ENCODE results near the gene RABGAP1L.

Gene RABGAP1L

DNA sequence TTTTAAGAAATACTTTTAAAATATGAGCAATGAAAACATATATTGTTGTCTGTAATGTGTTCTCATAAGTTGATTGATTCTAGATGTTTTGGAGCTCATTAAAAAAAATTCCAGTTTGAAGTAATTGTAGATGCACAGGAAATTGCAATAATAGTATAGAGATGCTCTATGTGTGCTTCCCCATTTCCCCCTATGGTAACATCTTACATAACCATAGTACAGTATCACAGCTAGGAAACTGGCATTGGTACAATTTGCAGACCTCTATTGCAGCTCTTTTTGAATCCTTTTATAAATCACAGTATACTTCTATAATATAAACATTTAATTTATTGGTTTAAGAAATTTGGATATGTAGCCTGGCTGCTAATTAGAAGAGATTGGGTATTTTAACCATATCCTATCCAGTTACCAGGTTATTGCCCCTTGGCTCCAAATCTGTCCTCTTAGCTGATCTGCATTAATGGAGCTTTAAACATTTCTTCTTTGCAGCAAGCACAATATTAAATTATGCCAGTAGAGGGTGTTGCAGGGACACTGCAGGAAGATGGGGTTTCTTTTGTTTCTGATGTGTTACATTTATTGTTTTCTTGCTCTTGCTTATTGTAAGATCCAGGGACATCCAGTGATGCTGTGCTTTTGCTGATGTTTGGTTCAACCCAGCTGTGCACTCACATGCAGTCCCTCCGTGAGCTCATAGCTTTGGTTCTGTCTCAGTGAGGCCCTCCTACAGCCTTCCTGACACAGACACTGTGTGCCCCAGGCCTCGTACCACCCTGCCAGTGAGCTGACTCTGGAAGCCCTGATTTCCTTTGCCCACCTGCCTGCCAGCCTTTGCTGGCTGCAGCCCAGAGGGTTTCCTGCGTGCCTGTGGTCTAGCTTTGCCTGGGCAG lies 103.3 kb downstream of the RABGAP1L start:
- Histone ChIP-seq H3K4me3 (ENCODE audit: low read length in 2 of 2) (no peak overlapping the region), H3K27ac (ENCODE audit: low read depth in 2 of 2, low read length in 2 of 2) (no peak overlapping the region), H3K36me3 (ENCODE audit: control insufficient read depth in 2 of 2, insufficient read depth in 2 of 2, low read length in 2 of 2) (no peaks in the 10 kb centered on the region), H3K9me3 (ENCODE audit: control insufficient read depth in 2 of 2, low read length in 2 of 2) (no peaks in the 10 kb centered on the region), H3K27me3 (ENCODE audit: control insufficient read depth in 2 of 2, insufficient read depth in 2 of 2, low read length in 2 of 2) (no peaks in the 10 kb centered on the region), H3K4me1 (ENCODE audit: control insufficient read depth in 2 of 2, insufficient read depth in 2 of 2, low read length in 2 of 2) (no peaks in the 10 kb centered on the region), H3K9ac (ENCODE audit: low read depth in 1 of 2, low read length in 2 of 2) (no peak overlapping the region)

- Histone ChIP-seq H3K9me3 (ENCODE audit: control insufficient read depth in 2 of 2, low read length in 2 of 2) (no peaks in the 10 kb centered on the region), H3K9ac (ENCODE audit: low read depth in 1 of 2, low read length in 2 of 2) (no peak overlapping the region), H3K4me3 (ENCODE audit: low read length in 2 of 2) (no peak overlapping the region), H3K27ac (ENCODE audit: low read depth in 2 of 2, low read length in 2 of 2) (no peak overlapping the region), H3K27me3 (ENCODE audit: control insufficient read depth in 2 of 2, insufficient read depth in 2 of 2, low read length in 2 of 2) (no peaks in the 10 kb centered on the region), H3K4me1 (ENCODE audit: control insufficient read depth in 2 of 2, insufficient read depth in 2 of 2, low read length in 2 of 2) (peaks cover 0 to 2% of the 10 kb centered on the region in 2 donors), H3K36me3 (ENCODE audit: control insufficient read depth in 2 of 2, insufficient read depth in 2 of 2, low read length in 2 of 2) (no peaks in the 10 kb centered on the region)
These were observed 106.0 kb downstream of the RABGAP1L start for GRCh38 chr1:174265282-174265681.

- no peak overlapping the region for H3K9ac ChIP-seq (ENCODE audit: low read depth in 1 of 2, low read length in 2 of 2)
- no peak overlapping the region for H3K4me3 ChIP-seq (ENCODE audit: low read length in 2 of 2)
- no peaks in the 10 kb centered on the region for H3K9me3 ChIP-seq (ENCODE audit: control insufficient read depth in 2 of 2, low read length in 2 of 2)
- peaks cover 0 to 2% of the 10 kb centered on the region in 2 donors for H3K4me1 ChIP-seq (ENCODE audit: control insufficient read depth in 2 of 2, insufficient read depth in 2 of 2, low read length in 2 of 2)
- H3K27ac ChIP-seq (ENCODE audit: low read depth in 2 of 2, low read length in 2 of 2), result no peak overlapping the region
- H3K36me3 ChIP-seq (ENCODE audit: control insufficient read depth in 2 of 2, insufficient read depth in 2 of 2, low read length in 2 of 2), result no peaks in the 10 kb centered on the region
- no peaks in the 10 kb centered on the region for H3K27me3 ChIP-seq (ENCODE audit: control insufficient read depth in 2 of 2, insufficient read depth in 2 of 2, low read length in 2 of 2)
These were observed 107.2 kb downstream of the RABGAP1L start for GRCh38 chr1:174266476-174266875.

DNA sequence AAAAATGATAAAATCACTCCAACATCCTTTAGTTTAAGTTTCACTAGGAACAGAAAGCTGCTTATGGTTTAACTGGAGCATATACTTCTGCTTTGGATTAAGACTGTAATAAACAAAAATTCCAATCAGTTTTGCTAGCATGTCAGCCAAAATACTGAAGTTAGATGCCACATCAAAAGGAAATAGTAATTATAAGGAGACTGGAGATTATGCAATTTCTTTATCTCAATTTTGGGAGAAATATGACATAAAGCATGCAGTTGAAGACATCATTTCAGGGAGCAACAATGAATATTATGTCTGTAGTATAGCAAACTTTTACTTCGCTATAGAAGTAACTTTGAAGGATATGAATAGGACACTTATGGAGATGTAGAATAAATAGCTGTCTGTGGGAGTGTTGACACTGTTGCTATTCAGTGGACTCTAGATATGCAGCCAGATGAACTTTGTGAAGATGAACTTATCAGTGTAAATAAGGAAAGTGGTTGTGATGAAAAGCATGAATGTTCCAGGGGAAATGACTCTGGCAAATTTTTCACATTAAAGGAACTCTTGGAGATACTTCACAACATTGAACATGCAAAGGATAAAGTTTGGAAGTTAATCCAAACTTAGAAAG lies 107.8 kb downstream of the RABGAP1L start:
- H3K9me3 ChIP-seq (ENCODE audit: control insufficient read depth in 2 of 2, low read length in 2 of 2), result no peaks in the 10 kb centered on the region
- H3K36me3 ChIP-seq (ENCODE audit: control insufficient read depth in 2 of 2, insufficient read depth in 2 of 2, low read length in 2 of 2), result no peaks in the 10 kb centered on the region
- no peak overlapping the region for H3K4me3 ChIP-seq (ENCODE audit: low read length in 2 of 2)
- H3K27me3 ChIP-seq (ENCODE audit: control insufficient read depth in 2 of 2, insufficient read depth in 2 of 2, low read length in 2 of 2), result no peaks in the 10 kb centered on the region
- H3K9ac ChIP-seq (ENCODE audit: low read depth in 1 of 2, low read length in 2 of 2), result no peak overlapping the region
- no peak overlapping the region for H3K27ac ChIP-seq (ENCODE audit: low read depth in 2 of 2, low read length in 2 of 2)
- H3K4me1 ChIP-seq (ENCODE audit: control insufficient read depth in 2 of 2, insufficient read depth in 2 of 2, low read length in 2 of 2), result peaks cover 0 to 2% of the 10 kb centered on the region in 2 donors

DNA sequence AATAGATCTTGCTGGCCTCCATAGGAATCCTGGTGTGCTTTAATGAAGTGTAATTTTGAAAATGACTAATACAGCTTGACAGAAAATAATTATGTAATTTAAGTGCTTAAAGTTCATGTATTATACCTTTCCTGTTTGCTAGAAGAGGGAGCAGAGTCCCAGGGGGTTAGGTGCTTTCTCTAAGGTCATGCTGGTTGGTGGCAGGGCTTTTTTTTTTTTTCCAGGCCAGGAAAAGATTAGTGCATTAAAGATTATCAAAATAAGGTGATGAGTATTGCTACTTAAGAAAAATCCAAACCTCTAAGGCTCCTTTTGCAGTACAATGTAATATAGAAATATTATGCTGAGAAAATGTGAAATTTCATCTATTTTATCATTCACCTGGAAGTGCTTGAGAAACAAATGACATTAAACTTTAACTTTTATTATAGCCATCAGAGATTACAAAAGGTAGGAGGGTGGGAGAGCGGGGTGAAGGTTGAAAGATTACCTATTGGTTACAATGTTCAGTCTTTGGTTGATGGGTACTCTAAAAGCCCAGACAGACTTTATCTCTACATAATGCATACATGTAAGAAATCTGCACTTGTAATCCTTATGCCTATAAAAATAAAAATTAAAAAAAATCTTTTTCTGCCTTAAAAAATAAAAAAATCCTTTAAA lies 110.8 kb downstream of the RABGAP1L start:
- Histone ChIP-seq H3K27ac (ENCODE audit: low read depth in 2 of 2, low read length in 2 of 2) (no peak overlapping the region), H3K36me3 (ENCODE audit: control insufficient read depth in 2 of 2, insufficient read depth in 2 of 2, low read length in 2 of 2) (no peaks in the 10 kb centered on the region), H3K9me3 (ENCODE audit: control insufficient read depth in 2 of 2, low read length in 2 of 2) (no peaks in the 10 kb centered on the region), H3K27me3 (ENCODE audit: control insufficient read depth in 2 of 2, insufficient read depth in 2 of 2, low read length in 2 of 2) (no peaks in the 10 kb centered on the region), H3K9ac (ENCODE audit: low read depth in 1 of 2, low read length in 2 of 2) (no peak overlapping the region), H3K4me1 (ENCODE audit: control insufficient read depth in 2 of 2, insufficient read depth in 2 of 2, low read length in 2 of 2) (peaks cover 0 to 2% of the 10 kb centered on the region in 2 donors), H3K4me3 (ENCODE audit: low read length in 2 of 2) (no peak overlapping the region)

- H3K9me3 ChIP-seq (ENCODE audit: control insufficient read depth in 2 of 2, low read length in 2 of 2), result no peaks in the 10 kb centered on the region
These were observed 113.9 kb downstream of the RABGAP1L start for GRCh38 chr1:174273190-174273589.

GRCh38 chr1:174273776-174274175 lies 114.5 kb downstream of the RABGAP1L start:
- H3K27ac ChIP-seq (ENCODE audit: low read depth in 2 of 2, low read length in 2 of 2), result no peak overlapping the region
- no peaks in the 10 kb centered on the region for H3K36me3 ChIP-seq (ENCODE audit: control insufficient read depth in 2 of 2, insufficient read depth in 2 of 2, low read length in 2 of 2)
- no peak overlapping the region for H3K9ac ChIP-seq (ENCODE audit: low read depth in 1 of 2, low read length in 2 of 2)
- H3K9me3 ChIP-seq (ENCODE audit: control insufficient read depth in 2 of 2, low read length in 2 of 2), result no peaks in the 10 kb centered on the region
- peaks cover 0 to 2% of the 10 kb centered on the region in 2 donors for H3K4me1 ChIP-seq (ENCODE audit: control insufficient read depth in 2 of 2, insufficient read depth in 2 of 2, low read length in 2 of 2)
- no peaks in the 10 kb centered on the region for H3K27me3 ChIP-seq (ENCODE audit: control insufficient read depth in 2 of 2, insufficient read depth in 2 of 2, low read length in 2 of 2)
- no peak overlapping the region for H3K4me3 ChIP-seq (ENCODE audit: low read length in 2 of 2)

More at GRCh38 chr1:174273190-174273589, 113.9 kb downstream of the RABGAP1L start:
- H3K27me3 ChIP-seq (ENCODE audit: control insufficient read depth in 2 of 2, insufficient read depth in 2 of 2, low read length in 2 of 2), result no peaks in the 10 kb centered on the region
- no peaks in the 10 kb centered on the region for H3K36me3 ChIP-seq (ENCODE audit: control insufficient read depth in 2 of 2, insufficient read depth in 2 of 2, low read length in 2 of 2)
- H3K4me1 ChIP-seq (ENCODE audit: control insufficient read depth in 2 of 2, insufficient read depth in 2 of 2, low read length in 2 of 2), result peaks cover 0 to 2% of the 10 kb centered on the region in 2 donors
- H3K27ac ChIP-seq (ENCODE audit: low read depth in 2 of 2, low read length in 2 of 2), result no peak overlapping the region
- H3K4me3 ChIP-seq (ENCODE audit: low read length in 2 of 2), result no peak overlapping the region
- H3K9ac ChIP-seq (ENCODE audit: low read depth in 1 of 2, low read length in 2 of 2), result no peak overlapping the region

DNA sequence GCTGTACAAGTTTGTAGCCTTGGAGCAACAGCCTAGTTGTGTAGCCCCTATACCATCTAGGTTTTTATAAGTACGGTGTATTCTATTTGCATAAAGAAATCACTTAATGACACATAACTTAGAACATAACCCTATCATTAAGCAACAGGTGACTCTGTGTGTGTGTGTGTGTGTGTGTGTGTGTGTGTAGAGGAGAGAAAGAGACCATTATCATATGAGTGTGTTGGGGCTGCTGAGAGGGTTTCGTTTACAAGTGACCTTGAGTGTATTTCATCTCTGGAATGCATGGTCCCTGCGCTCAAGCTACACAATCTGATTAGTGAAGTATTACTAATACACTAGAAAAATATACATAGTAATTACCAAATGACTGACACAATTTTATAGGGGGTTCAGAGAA lies 115.1 kb downstream of the RABGAP1L start:
- no peak overlapping the region for H3K27ac ChIP-seq (ENCODE audit: low read depth in 2 of 2, low read length in 2 of 2)
- no peak overlapping the region for H3K4me3 ChIP-seq (ENCODE audit: low read length in 2 of 2)
- H3K4me1 ChIP-seq (ENCODE audit: control insufficient read depth in 2 of 2, insufficient read depth in 2 of 2, low read length in 2 of 2), result peaks cover 0 to 2% of the 10 kb centered on the region in 2 donors
- no peaks in the 10 kb centered on the region for H3K36me3 ChIP-seq (ENCODE audit: control insufficient read depth in 2 of 2, insufficient read depth in 2 of 2, low read length in 2 of 2)
- H3K27me3 ChIP-seq (ENCODE audit: control insufficient read depth in 2 of 2, insufficient read depth in 2 of 2, low read length in 2 of 2), result no peaks in the 10 kb centered on the region
- no peak overlapping the region for H3K9ac ChIP-seq (ENCODE audit: low read depth in 1 of 2, low read length in 2 of 2)
- no peaks in the 10 kb centered on the region for H3K9me3 ChIP-seq (ENCODE audit: control insufficient read depth in 2 of 2, low read length in 2 of 2)

DNA sequence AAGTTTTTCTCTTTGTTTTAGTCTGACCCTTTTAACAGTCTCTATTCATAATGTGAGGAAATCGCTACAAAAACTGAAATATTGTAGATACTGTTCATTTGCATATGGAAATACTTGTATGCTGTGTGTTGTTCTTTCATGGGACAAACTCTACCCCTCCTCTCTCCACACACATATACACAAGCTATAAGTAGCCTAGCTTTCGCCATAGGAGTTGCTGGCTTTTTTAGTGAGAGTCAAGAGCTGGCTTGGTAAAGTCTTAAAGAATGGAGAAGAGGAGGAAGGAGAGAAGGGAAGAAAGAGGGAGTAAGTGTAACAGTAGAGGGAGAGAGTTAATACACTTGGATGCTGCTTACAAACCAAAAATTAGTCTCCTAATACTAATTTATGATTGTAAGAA lies 115.6 kb downstream of the RABGAP1L start:
- H3K27me3 ChIP-seq (ENCODE audit: control insufficient read depth in 2 of 2, insufficient read depth in 2 of 2, low read length in 2 of 2), result no peaks in the 10 kb centered on the region
- no peak overlapping the region for H3K9ac ChIP-seq (ENCODE audit: low read depth in 1 of 2, low read length in 2 of 2)
- H3K9me3 ChIP-seq (ENCODE audit: control insufficient read depth in 2 of 2, low read length in 2 of 2), result no peaks in the 10 kb centered on the region
- H3K4me1 ChIP-seq (ENCODE audit: control insufficient read depth in 2 of 2, insufficient read depth in 2 of 2, low read length in 2 of 2), result peaks cover 0 to 2% of the 10 kb centered on the region in 2 donors
- H3K27ac ChIP-seq (ENCODE audit: low read depth in 2 of 2, low read length in 2 of 2), result no peak overlapping the region
- H3K36me3 ChIP-seq (ENCODE audit: control insufficient read depth in 2 of 2, insufficient read depth in 2 of 2, low read length in 2 of 2), result no peaks in the 10 kb centered on the region
- H3K4me3 ChIP-seq (ENCODE audit: low read length in 2 of 2), result no peak overlapping the region

- Histone ChIP-seq H3K9me3 (ENCODE audit: control insufficient read depth in 2 of 2, low read length in 2 of 2) (no peaks in the 10 kb centered on the region), H3K9ac (ENCODE audit: low read depth in 1 of 2, low read length in 2 of 2) (no peak overlapping the region), H3K4me3 (ENCODE audit: low read length in 2 of 2) (no peak overlapping the region), H3K4me1 (ENCODE audit: control insufficient read depth in 2 of 2, insufficient read depth in 2 of 2, low read length in 2 of 2) (no peaks in the 10 kb centered on the region), H3K27ac (ENCODE audit: low read depth in 2 of 2, low read length in 2 of 2) (no peak overlapping the region), H3K27me3 (ENCODE audit: control insufficient read depth in 2 of 2, insufficient read depth in 2 of 2, low read length in 2 of 2) (no peaks in the 10 kb centered on the region), H3K36me3 (ENCODE audit: control insufficient read depth in 2 of 2, insufficient read depth in 2 of 2, low read length in 2 of 2) (peaks cover 0 to 4% of the 10 kb centered on the region in 2 donors)
These were observed 116.8 kb downstream of the RABGAP1L start for GRCh38 chr1:174276087-174276486.
